Stomach (tissue), 4 donors: ENCODE measurements around the gene CISD3.

Source experiments
- CTCF ChIP-seq, 7 experiments: fragments of 450-650 bp in 4 of 7; fragments of 200-600 bp in 3 of 7; sonication (generic) in 3 of 7; IDR thresholded peaks; one replicate each; pipeline ENCODE4 v1.5.1; 2016 to 2019; ENCODE audit warnings: antibody characterized with exemption in 7 of 7, control low read depth in 2 of 7, mild to moderate bottlenecking in 1 of 7
- POLR2A ChIP-seq, 4 donors: fragments of 450-650 bp; IDR thresholded peaks; one replicate each; pipeline ENCODE4 v1.6.1; 2016; ENCODE audit warnings: antibody characterized with exemption in 4 of 4, control low read depth in 2 of 4, mild to moderate bottlenecking in 1 of 4, moderate library complexity in 1 of 4
- POLR2AphosphoS5 ChIP-seq, 3 donors: sonication (generic); formaldehyde crosslinking; IDR thresholded peaks; one replicate each; pipeline ENCODE4 v1.6.1; 2016; ENCODE audit warnings: antibody characterized with exemption in 3 of 3

- TF ChIP-seq POLR2AphosphoS5 (IDR thresholded peaks at IDR 0.05) (no peak), POLR2A (IDR thresholded peaks at IDR 0.05) (no peak), CTCF (IDR thresholded peaks at IDR 0.05) (no peak)
Measured at GRCh38 chr17:38691154-38691553, 39.0 kb upstream of the CISD3 start.
